Keratinocyte (primary cell): ENCODE results near the gene ST6GALNAC5. TPM values are rescaled to one million over a fixed set of nuclear protein-coding genes. Genes with fewer than 3 reads are reported as not detected.
A peak's percentile ranks its signal among the peaks of the same experiment; 100 is the strongest.

ENCODE experiments used
- DNase-seq: peaks from one replicate; pipeline ENCODE4 v3.0.0-alpha.2; 2011; ENCODE audit warnings: low read depth, missing footprints, low spot score
- FAIRE-seq: peaks from 2 replicates; lab custom pipeline; 2011; peaks lifted over from hg19 to GRCh38; lab: Jason Lieb, UNC
- H2AFZ ChIP-seq: 2 replicates; pipeline ENCODE4 v1.6.0; 2012; ENCODE audit warnings: low read length, control low read depth, inconsistent platforms; ENCODE audit not compliant: control insufficient read depth
- H3K27ac ChIP-seq: 2 replicates; pipeline ENCODE4 v1.5.1; 2011; ENCODE audit warnings: low read length; ENCODE audit not compliant: control insufficient read depth, insufficient read depth
- H3K27me3 ChIP-seq: 3 replicates; pipeline ENCODE4 v1.6.0; 2011; ENCODE audit warnings: low read length; ENCODE audit not compliant: control insufficient read depth, insufficient read depth; ENCODE audit errors: extremely low read depth
- H3K36me3 ChIP-seq, 2 experiments: 2 replicates in 1 of 2; 3 replicates in 1 of 2; pipeline ENCODE4 v1.5.1; 2011; ENCODE audit warnings: low read length in 2 of 2, mild to moderate bottlenecking in 1 of 2; ENCODE audit not compliant: control insufficient read depth in 2 of 2, insufficient read depth in 2 of 2; ENCODE audit errors: extremely low read depth in 1 of 2
- H3K4me1 ChIP-seq: 3 replicates; pipeline ENCODE4 v1.5.1; 2011; ENCODE audit warnings: low read length; ENCODE audit not compliant: control insufficient read depth, insufficient read depth; ENCODE audit errors: extremely low read depth
- H3K4me2 ChIP-seq: 3 replicates; pipeline ENCODE4 v1.6.0; 2011; ENCODE audit warnings: low read depth, low read length; ENCODE audit not compliant: control insufficient read depth, insufficient read depth; ENCODE audit errors: extremely low read depth
- H3K4me3 ChIP-seq, 3 experiments: fragments of 200-600 bp in 1 of 3; sonication (generic) in 1 of 3; 2 replicates in 2 of 3; 3 replicates in 1 of 3; pipeline ENCODE4 v1.5.1; 2011 to 2016; ENCODE audit warnings: low read length in 3 of 3, mild to moderate bottlenecking in 3 of 3, control low read depth in 2 of 3, inconsistent platforms in 1 of 3, low read depth in 1 of 3, mixed read lengths in 1 of 3, mixed run types in 1 of 3, moderate library complexity in 1 of 3; ENCODE audit not compliant: control insufficient read depth in 2 of 3, insufficient read depth in 2 of 3; ENCODE audit errors: extremely low read depth in 1 of 3
- H3K79me2 ChIP-seq: 2 replicates; pipeline ENCODE4 v1.6.0; 2012; ENCODE audit warnings: low read length; ENCODE audit not compliant: control insufficient read depth, insufficient read depth
- H3K9ac ChIP-seq: 3 replicates; pipeline ENCODE4 v1.6.0; 2011; ENCODE audit warnings: low read length; ENCODE audit not compliant: control insufficient read depth, insufficient read depth; ENCODE audit errors: extremely low read depth
- H3K9me1 ChIP-seq: 3 replicates; pipeline ENCODE4 v1.6.0; 2011; ENCODE audit warnings: low read length; ENCODE audit not compliant: control insufficient read depth, insufficient read depth; ENCODE audit errors: extremely low read depth
- H3K9me3 ChIP-seq: 2 replicates; pipeline ENCODE4 v1.5.1; 2012; ENCODE audit warnings: low read depth, low read length; ENCODE audit not compliant: control insufficient read depth
- H4K20me1 ChIP-seq: 3 replicates; pipeline ENCODE4 v1.6.0; 2011; ENCODE audit warnings: low read length; ENCODE audit not compliant: control insufficient read depth, insufficient read depth; ENCODE audit errors: extremely low read depth
- EZH2 ChIP-seq: IDR thresholded peaks from one replicate; pipeline ENCODE4 v1.6.1; 2012; ENCODE audit warnings: inconsistent platforms, mild to moderate bottlenecking, low read length, moderate library complexity
- dilution Hi-C: fragments of 300-500 bp; cut with MboI; formaldehyde crosslinking; loops from one replicate; pipeline ENCODE4 v1.7.0; 2020; ENCODE audit warnings: low sequenced_read_pairs; ENCODE audit not compliant: extremely low pct_ligation_motif_present
- polyA plus RNA-seq, 5 experiments: library from polyadenylated mRNA; depleted of rRNA in 3 of 5; stranded (reverse) in 3 of 5; stranded (forward) in 1 of 5; unstranded in 1 of 5; fragments of >200 nt; gene quantifications; 1 replicate in 1 of 5; 2 replicates in 3 of 5; 3 replicates in 1 of 5; pipeline versions ENCODE4 v1.2.1 to v1.2.3, GENCODE V29; 2011 to 2012; ENCODE audit warnings: missing spikeins in 2 of 5, low read depth in 1 of 5, low replicate concordance in 1 of 5
- TF ChIP-seq, protein P1 (sequence below), 3 experiments: IDR thresholded peaks in 1 of 3; conservative IDR thresholded peaks in 1 of 3; optimal IDR thresholded peaks in 1 of 3; 2 replicates in 2 of 3; 3 replicates in 1 of 3; pipeline versions ENCODE3 to v1.5.1; 2011; ENCODE audit warnings: low read length in 3 of 3, mild to moderate bottlenecking in 3 of 3, moderate library complexity in 2 of 3, control low read depth in 1 of 3, inconsistent platforms in 1 of 3; ENCODE audit not compliant: insufficient read depth in 2 of 3; ENCODE audit errors: extremely low read depth in 1 of 3

ST6GALNAC5 gene
- polyA plus RNA-seq, 1 donor (not counting 4 experiments of a cell fraction or from before 2014, with no cell fraction given) = 12.8 TPM

DNA sequence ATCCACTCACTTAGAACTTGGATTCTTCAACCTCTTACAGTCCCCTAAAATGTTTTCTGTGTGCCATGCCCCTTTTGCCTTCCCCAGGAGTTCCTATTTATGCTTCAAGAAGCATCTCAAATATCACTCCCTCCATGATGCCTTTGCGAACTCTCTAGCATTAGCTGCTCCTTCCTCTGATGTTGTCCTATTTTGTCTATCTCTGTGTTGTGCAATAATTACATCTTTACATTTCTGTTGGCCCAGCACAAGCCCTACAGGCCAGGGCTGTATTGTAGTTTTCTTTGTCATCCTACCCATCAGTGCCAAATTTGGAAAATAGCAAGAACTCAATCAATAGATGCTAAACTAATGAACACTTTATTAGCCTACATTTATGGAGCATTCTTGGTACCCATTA is 125.8 kb downstream of the ST6GALNAC5 start:
- Histone ChIP-seq H3K27ac (no peak overlapping the region), H4K20me1 (no peaks in the 10 kb centered on the region), H3K79me2 (peaks cover 20% of the 10 kb centered on the region), H3K9me1 (no peaks in the 10 kb centered on the region), H3K4me3 (no peak overlapping the region), H3K4me1 (peaks cover 15% of the 10 kb centered on the region), H3K9me3 (no peaks in the 10 kb centered on the region), H3K27me3 (no peaks in the 10 kb centered on the region), H3K4me2 (no peak overlapping the region), H2AFZ (no peak overlapping the region), H3K9ac (no peak overlapping the region), H3K36me3 (no peaks in the 10 kb centered on the region)
- DNase-seq = no peak
- dilution Hi-C loops = no loop called here
- TF ChIP-seq, protein P1, sequence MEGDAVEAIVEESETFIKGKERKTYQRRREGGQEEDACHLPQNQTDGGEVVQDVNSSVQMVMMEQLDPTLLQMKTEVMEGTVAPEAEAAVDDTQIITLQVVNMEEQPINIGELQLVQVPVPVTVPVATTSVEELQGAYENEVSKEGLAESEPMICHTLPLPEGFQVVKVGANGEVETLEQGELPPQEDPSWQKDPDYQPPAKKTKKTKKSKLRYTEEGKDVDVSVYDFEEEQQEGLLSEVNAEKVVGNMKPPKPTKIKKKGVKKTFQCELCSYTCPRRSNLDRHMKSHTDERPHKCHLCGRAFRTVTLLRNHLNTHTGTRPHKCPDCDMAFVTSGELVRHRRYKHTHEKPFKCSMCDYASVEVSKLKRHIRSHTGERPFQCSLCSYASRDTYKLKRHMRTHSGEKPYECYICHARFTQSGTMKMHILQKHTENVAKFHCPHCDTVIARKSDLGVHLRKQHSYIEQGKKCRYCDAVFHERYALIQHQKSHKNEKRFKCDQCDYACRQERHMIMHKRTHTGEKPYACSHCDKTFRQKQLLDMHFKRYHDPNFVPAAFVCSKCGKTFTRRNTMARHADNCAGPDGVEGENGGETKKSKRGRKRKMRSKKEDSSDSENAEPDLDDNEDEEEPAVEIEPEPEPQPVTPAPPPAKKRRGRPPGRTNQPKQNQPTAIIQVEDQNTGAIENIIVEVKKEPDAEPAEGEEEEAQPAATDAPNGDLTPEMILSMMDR (optimal IDR thresholded peaks at IDR 0.05 in 1 of 3, IDR thresholded peaks at IDR 0.05 in 1 of 3, conservative IDR thresholded peaks at IDR 0.05 in 1 of 3; ENCODE audit: extremely low read depth in 1 of 3, insufficient read depth in 2 of 3, low read length in 3 of 3) = no peak
- no peak for TF ChIP-seq EZH2
- no peak for FAIRE-seq

DNA sequence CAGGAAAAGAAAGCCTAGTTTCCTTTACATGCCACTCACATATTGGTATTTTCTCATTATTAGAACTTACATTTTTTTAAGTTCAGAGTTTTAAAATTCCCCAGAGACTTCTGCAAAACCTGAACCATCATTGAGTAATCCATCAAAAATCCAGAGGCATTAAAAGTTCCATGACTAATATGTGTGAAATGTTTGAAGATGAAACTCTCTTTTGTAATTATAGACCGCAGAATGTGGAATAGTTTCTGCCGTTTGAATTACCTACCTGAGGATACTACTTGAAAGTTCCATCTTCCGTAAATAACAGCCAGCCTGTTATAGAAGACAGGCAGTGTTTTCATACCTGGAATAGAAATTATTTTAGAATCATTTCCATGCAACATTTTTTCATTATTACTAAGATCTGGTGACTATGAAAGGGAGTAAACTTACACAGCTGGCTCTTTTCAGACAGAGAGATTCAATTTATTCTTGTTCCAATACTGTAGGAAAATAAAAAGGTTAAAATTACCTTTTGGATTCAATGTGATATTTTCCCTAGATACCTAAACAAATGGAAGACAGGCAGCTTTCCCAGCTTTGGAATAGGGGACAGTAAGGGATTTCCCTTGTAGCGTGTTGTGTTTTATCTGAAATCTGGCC is 131.4 kb downstream of the ST6GALNAC5 start:
- peaks cover 17% of the 10 kb centered on the region for H3K4me1 ChIP-seq
- dilution Hi-C loops = no loop called here
- H3K79me2 ChIP-seq = peaks cover 22% of the 10 kb centered on the region
- FAIRE-seq (peak; percentile 64), DNase-seq (peak; percentile 64)
- peak overlapping the region; percentile 94 for H3K27ac ChIP-seq
- H3K9ac ChIP-seq = peak overlapping the region; percentile 73
- no peaks in the 10 kb centered on the region for H3K36me3 ChIP-seq
- H2AFZ ChIP-seq = peak overlapping the region; percentile 18
- peak overlapping the region; percentile 79 for H3K4me2 ChIP-seq
- H3K9me1 ChIP-seq = no peaks in the 10 kb centered on the region
- peak overlapping the region in 2 of 3 experiments; percentile 24 to 30 for H3K4me3 ChIP-seq
- no peaks in the 10 kb centered on the region for H3K27me3 ChIP-seq
- H4K20me1 ChIP-seq = no peaks in the 10 kb centered on the region
- no peaks in the 10 kb centered on the region for H3K9me3 ChIP-seq
- no peak for TF ChIP-seq EZH2
- TF ChIP-seq, protein P1 (optimal IDR thresholded peaks at IDR 0.05 in 1 of 3, IDR thresholded peaks at IDR 0.05 in 1 of 3, conservative IDR thresholded peaks at IDR 0.05 in 1 of 3; ENCODE audit: extremely low read depth in 1 of 3, insufficient read depth in 2 of 3, low read length in 3 of 3) = no peak
